HG03342 (cell line): ENCODE data around the gene RERE.

ENCODE experiments used
- ATAC-seq: cut with Tn5 transposase; IDR thresholded peaks from one replicate; pipeline ENCODE4 v1.9.1; 2021; ENCODE audit warnings: mild to moderate bottlenecking, moderate library complexity; ENCODE audit not compliant: unreplicated experiment

The RERE gene

GRCh38 chr1:8721679-8722324 lies 95.6 kb downstream of the RERE start:
- ATAC-seq, result no peak

- ATAC-seq, result no peak
These were observed 97.1 kb downstream of the RERE start for GRCh38 chr1:8720347-8720746.

DNA sequence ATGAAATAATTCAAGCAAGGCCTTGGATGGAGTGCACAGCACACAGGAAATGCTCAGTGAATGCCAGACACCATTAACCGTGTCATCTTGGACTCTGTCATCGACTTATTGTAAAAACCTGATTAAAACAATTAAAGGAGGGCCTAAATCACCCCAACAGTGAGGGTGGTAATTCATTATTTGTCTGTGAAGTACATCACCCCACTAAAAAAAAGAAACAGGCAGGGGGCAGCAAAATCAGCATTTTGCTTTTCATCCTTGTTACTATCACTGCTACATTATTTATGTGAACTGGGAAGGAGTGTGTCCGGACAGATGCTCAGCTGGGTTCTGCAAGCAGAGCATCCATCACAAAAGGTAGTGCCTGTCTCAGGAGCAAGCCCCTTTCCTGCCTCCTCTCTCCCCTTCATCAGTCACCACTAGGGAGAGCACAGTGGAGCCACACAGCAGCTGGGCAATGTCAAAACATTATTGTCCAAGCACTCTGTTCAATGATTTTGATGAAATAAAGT lies 98.5 kb downstream of the RERE start:
- no peak for ATAC-seq

DNA sequence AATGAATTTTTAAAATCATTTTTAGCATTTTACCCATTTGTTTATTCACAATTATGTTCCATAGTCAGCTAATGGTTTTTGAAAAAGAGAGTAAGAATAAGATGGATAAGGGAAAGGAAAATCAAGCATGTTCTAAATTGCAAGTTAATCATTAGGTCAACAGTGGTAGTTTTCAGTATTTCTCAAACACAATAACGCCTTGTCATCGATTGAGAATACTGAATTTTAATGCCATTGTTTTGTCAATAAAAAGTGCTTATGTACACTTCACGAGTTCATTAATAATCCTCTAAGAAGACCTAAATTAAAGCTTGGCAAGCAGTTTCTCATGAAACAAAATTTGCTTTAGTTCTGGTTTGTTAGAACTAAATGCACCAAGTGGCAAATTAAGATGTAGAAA lies 100.3 kb downstream of the RERE start:
- no peak for ATAC-seq

GRCh38 chr1:8716238-8716637 lies 101.2 kb downstream of the RERE start:
- ATAC-seq, result no peak

GRCh38 chr1:8714173-8714572 lies 103.3 kb downstream of the RERE start:
- ATAC-seq, result no peak

GRCh38 chr1:8712413-8713231 lies 104.8 kb downstream of the RERE start:
- no peak for ATAC-seq

DNA sequence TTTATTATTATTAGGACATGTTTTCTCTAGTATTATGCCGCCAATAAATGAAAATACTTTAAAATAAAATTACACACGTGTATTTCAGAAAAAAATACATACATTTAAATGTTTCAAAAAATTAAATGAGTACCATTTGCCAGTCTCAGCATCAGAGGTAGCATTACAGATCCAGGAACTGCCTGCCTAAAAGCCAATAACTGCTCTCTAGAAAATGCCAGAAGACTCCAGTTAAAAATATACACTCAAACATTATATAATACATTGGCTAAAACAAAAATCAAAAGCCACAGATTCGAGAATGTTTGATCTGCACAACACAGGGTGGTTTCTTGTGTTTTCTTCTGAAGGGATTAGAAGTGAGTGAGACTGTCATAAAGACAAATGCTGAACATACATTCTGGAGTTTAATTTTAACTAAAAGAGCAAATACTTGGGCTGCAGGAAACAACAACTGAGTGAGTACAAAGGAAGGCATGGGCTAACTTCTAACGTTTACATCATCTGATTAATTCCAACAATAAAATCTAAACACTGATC lies 105.5 kb downstream of the RERE start:
- ATAC-seq, result no peak

DNA sequence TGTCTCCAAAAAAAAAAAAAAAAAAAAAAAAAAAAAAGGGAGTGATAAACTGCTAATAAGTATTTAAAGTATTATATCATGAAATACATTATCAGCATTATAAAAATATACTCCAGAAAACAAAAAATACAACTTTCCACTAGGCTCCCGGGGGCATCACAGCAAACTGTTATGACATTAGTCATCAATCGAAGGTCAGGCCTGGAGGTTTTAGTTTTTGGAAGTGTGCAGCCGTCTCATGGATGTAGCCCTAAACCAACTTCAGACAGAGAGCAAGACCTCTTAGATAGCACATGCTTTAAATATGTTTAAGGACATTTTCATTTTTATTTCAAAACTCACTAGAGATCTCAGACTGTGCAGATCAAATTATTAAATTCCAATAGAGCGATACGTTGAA lies 106.3 kb downstream of the RERE start:
- no peak for ATAC-seq

- ATAC-seq, result no peak
These were observed 109.2 kb downstream of the RERE start for GRCh38 chr1:8708259-8708658.

DNA sequence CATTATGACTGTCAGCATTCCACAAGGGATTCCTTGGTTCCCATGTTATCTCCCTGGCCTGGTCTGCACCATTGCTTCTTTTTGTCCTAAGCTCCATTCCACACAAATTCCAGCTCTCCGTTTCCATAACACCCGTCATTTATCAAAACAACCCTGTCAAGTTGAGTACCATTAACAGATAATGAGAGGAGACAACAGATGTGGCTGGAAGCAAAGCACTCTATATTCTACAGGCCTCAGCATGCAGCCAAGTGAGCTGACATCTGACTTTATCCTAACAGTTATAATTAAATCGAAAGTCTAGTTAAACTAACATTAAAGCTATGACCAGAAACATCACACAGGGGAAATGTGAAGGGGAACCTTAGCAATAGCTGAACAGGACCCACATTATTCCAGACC lies 110.4 kb downstream of the RERE start:
- ATAC-seq, result no peak

DNA sequence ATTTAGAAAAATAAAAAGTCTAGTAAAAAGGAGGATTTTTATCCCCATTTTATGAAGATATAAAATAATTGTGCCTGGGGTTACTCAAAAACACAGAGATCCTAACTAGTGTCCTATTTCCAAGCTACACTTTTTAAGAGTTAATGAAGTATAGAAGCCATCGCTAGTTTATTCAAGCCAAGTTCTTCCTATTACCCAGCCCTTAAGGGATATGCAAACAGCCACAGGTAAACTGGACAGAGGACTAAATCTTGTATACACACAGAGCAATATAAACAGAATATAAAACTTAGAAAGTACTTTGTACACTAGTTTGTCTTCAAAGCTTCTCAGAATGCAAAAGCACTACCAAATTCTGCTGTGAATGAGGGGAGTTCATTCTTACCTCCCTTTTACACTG lies 111.1 kb downstream of the RERE start:
- ATAC-seq, result no peak

DNA sequence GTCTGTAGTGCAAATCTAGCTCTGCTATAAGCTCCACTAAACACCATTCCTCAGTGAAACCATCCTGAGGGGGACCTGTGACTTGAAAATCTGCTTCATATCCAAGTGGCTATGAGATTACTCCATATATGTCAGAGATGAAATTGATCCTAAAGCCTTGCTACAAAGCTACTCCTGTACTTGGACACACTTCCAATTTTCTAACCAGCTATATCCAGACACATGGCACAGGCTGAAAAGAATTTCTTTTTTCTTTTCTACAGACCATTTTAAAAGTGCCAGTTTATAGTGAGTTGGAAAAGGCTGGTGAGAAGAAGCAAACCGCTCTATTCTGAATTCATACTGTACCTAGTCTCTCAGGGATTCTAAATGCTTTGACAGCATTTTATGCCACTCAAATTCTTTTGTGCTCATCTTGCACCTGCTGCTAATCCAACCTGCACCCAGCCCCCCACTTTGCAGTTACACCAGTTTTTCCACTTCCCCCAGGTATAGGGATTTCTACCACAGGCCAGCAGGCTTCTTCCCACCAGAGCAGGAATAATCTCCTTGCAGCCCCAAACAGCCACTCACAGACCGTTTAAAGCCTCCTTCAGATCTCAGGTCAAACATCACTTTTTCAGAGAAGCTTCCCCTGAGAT lies 112.5 kb downstream of the RERE start:
- ATAC-seq, result no peak

GRCh38 chr1:8702850-8703810 lies 114.3 kb downstream of the RERE start:
- peak; percentile 64 for ATAC-seq

GRCh38 chr1:8702472-8702849 lies 115.0 kb downstream of the RERE start:
- no peak for ATAC-seq

GRCh38 chr1:8701794-8702471 lies 115.5 kb downstream of the RERE start:
- no peak for ATAC-seq

DNA sequence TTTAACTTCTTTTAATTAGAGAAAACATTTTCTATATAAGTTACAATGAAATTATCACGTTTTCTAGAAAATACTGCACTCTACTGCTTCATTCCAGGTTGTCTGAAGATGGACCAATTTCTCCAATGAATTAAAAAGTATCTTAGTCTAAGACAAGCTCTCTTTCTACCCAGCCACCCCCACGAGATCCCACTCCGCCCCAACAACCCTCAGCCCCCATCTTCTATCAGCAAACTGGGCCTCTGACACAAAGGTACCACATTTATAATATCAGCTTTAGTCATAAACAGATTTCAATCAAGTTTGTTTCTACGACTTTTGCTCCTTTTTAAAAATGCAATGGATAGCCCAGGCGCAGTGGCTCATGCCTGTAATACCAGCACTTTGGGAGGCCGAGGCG lies 117.8 kb downstream of the RERE start:
- no peak for ATAC-seq

- ATAC-seq, result no peak
These were observed 118.4 kb downstream of the RERE start for GRCh38 chr1:8698937-8699447.

GRCh38 chr1:8698012-8698630 lies 119.3 kb downstream of the RERE start:
- no peak for ATAC-seq
